ENCODE measurements around the gene PIGQ. TPM values are rescaled to one million over a fixed set of nuclear protein-coding genes. Genes with fewer than 3 reads are reported as not detected.

PIGQ gene
- total RNA-seq, 1 donor from 2014 or later: 52.6 TPM

DNA sequence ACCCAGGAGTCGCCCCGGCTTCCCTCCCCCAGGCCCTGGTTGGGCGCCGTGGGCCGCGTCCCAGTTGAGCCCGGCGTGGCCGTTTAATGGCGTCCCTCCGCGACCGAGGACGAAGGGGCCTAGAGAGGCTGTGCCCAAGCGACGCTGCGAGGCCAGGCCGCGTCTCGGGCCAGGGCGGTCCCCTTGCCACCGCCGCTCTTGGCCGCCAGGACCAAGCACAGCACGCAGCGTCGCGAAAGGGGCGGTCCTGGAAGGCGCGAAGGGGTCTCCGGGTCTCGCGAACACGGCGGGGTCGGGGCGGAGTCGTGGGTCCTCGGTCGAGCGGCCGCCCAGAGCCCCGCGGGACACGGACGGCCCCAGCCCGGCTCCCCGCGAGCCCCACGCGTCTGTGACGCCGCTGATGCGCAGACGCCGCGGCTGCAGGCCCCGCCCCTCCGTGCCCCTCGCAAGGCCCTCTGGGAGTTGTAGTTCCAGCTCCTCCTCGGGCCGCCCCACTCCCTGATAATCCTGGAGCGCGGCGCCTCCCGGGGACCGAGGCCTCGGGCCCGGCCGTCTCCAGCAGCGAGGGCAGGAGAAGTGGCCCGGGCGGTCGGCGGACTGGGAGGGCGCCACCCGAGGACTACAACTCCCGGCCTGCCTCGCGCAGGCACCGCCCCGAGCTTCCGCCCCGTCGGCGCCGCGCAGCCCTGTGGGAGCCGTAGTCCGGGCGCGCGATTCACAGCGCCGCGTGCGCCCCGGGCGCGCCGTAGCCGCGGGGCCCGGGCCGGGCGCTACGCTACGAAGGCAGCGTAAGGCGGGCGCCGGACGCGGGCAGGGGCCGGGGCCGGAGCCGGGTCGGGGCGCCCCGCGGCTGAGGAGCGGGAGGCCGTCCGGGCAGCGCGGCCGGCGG lies 42.5 kb upstream of the PIGQ start, which contains the start of gene CAPN15:
Gene CAPN15, plus strand, starts transcription at position 698 of the 889 bp plus-strand sequence. CDS start 19,127 bp downstream, outside the sequence.
- H3K27ac Mint-ChIP-seq: peak within 1 kb of the TSS; percentile 94
- DNase-seq (ENCODE audit: low spot score): peak; percentile 84
- no peaks in the 10 kb centered on the region for H3K27me3 Mint-ChIP-seq (ENCODE audit: insufficient read depth)
- peak within 1 kb of the TSS; percentile 95 for H3K4me3 Mint-ChIP-seq
- intact Hi-C loops (cut with micrococcal nuclease): loop anchor here (1.0 to 5.0 kb wide), 9 partner anchors 43 to 782 kb away; partner anchors contain the start of genes DECR2, FAM234A, METTL26 and PGAP6
- no peaks in the 10 kb centered on the region for H3K9me3 Mint-ChIP-seq
- peaks cover 10% of the 10 kb centered on the region for H3K36me3 Mint-ChIP-seq (ENCODE audit: low read depth)
- peaks cover 9% of the 10 kb centered on the region for H3K4me1 Mint-ChIP-seq (ENCODE audit: low read depth)

DNA sequence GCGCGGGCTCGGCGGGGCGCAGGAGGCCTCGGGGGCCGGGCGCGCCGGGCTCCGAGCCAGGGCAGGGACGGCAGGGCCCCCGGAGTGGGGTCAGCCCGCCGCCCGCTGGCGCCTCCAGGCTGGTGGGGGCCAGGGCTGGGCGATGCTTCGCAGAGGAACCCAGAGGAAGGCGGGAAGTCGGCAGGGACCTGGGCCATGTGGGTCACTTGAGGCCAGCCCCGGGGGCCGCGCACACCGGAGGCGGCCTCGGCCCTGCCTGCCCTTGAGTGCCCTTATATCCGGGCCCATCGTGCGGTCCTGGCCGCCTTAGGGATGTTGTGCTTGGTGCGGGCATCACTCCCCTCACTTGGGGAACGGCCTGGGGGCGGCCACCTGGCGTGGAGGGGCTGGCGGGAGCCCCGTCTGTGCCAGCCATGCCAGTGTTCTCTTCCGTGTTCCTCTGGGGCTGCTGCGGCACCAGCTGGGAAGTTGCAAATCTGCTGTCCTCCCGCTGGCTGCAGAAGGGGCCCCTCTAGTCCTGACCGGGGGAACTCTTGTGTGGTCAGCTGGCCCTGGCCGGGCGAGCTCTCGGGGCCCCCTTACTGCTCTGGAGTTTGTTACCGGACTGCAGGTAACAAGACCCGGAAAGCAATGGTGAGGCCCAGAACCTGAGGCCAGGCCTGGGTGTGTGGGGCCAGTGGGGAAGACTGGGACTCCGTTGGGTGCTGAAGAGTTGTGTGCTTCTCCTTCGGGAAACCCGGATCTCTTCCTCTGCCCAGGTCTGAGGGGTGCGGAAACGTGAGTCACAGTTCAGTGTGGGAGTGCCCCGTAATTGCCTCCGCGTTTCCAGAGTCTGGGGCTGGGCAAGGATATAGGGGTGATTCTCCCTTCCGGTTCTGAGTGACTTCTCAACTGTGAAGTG lies 41.4 kb upstream of the PIGQ start:
- Mint-ChIP-seq H3K27ac (peak overlapping the region; percentile 94), H3K9me3 (no peaks in the 10 kb centered on the region), H3K4me1 (ENCODE audit: low read depth) (peaks cover 9% of the 10 kb centered on the region), H3K36me3 (ENCODE audit: low read depth) (peaks cover 8% of the 10 kb centered on the region), H3K27me3 (ENCODE audit: insufficient read depth) (no peaks in the 10 kb centered on the region), H3K4me3 (peak overlapping the region; percentile 95)
- peak; percentile 22 for DNase-seq (ENCODE audit: low spot score)
- intact Hi-C loops (cut with micrococcal nuclease): loop anchor here (5.0 kb wide), 2 partner anchors 146 to 279 kb away; partner anchors contain the start of gene PGAP6

DNA sequence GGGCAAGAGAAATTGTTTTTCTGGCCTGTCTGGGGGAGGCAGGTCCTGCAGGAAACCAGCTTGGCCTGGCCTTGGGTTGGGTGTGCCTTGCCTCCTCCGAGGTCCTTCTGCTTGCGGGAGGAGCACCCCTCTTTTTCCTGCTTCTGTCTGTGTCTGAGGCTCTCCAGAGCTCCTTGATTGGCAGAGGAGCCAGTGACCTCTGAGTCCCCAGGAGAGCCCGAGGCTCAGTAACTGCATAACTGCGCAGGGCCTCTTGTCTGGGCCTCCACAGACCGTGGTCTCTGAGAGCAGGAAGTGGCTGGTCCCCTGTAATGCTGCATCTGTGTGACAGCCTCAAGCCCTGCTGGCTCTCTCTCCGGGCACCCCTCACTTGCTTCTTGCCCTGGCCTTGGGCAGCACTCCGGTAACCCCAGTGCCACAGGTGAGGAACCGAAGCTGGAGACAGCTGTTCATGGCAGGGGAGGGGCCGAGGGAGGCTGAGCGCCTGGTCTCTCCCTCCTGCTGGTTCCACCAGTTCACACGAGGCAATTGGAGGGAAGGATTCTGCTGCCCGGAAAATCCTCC lies 40.7 kb upstream of the PIGQ start:
- Mint-ChIP-seq H3K4me1 (ENCODE audit: low read depth) (peaks cover 9% of the 10 kb centered on the region), H3K9me3 (no peaks in the 10 kb centered on the region), H3K27ac (peak overlapping the region; percentile 94), H3K36me3 (ENCODE audit: low read depth) (peaks cover 8% of the 10 kb centered on the region), H3K4me3 (peak overlapping the region; percentile 95), H3K27me3 (ENCODE audit: insufficient read depth) (no peaks in the 10 kb centered on the region)
- intact Hi-C loops (cut with micrococcal nuclease): loop anchor here (5.0 kb wide), 2 partner anchors 147 to 278 kb away; partner anchors contain the start of gene PGAP6
- DNase-seq (ENCODE audit: low spot score): peak; percentile 12

DNA sequence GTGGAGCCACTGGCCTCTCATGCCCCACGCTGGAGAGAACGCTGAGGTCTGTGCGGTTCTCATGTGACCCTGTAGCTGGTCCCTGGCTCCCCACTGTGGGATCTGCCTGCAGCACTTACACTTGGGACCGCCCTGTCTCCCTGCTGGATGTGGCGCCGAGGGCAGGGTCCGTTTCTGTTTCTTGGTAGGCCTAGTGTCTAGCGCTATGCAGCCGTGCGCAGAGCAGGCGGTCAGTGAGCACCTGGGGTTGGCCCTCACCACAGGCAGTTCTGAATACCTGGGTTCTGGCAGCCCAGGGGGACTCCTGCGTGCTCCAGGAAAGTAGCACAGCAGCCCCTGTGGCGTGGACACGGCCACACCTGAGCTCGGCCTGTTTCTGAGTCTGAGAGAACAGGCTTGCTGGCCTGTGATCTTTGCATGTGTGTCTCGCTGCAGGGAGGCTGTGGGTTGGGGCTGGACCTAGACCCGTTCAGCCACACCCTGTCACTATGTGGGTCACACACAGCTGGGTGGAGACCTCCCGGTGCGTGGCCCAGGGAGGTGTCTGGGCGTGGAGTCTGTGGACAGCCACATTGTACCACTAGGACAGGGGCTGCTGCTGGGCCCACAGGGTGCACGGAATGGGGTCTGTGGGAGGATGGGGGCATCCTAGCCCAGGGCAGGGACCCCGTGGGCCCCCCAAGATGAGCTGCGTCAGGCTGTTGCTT lies 39.5 kb upstream of the PIGQ start:
- peaks cover 7% of the 10 kb centered on the region for H3K4me1 Mint-ChIP-seq (ENCODE audit: low read depth)
- DNase-seq (ENCODE audit: low spot score): no peak
- H3K27ac Mint-ChIP-seq: no peak overlapping the region
- H3K4me3 Mint-ChIP-seq: peak overlapping the region; percentile 95
- peaks cover 8% of the 10 kb centered on the region for H3K36me3 Mint-ChIP-seq (ENCODE audit: low read depth)
- intact Hi-C loops (cut with micrococcal nuclease): no loop called here
- no peaks in the 10 kb centered on the region for H3K27me3 Mint-ChIP-seq (ENCODE audit: insufficient read depth)
- no peaks in the 10 kb centered on the region for H3K9me3 Mint-ChIP-seq

DNA sequence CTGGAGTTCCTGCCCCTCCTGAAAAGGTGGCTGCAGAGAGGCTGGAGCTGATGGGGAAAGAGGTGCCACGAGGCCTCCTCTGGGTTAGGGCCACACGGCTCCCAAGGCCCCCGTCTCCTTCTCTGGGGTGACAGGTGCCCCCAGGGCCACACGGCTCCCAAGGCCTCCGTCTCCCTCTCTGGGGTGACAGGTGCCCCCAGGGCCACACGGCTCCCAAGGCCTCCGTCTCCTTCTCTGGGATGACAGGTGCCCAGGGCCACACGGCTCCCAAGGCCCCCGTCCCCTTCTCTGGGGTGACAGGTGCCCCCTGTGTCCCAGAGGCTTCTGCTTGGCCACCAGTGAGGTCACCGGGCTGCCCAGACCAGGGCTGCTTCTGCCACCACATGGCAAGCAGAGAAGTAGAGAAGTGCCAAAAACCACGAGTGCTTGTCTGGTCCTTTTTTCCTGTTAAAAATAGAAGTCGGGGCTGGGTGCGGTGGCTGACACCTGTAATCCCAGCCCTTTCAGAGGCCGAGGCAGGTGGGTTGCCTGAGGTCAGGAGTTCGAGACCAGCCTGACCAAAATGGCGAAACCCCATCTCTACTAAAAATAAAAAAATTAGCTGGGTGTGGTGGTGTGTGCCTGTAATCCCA lies 38.2 kb upstream of the PIGQ start:
- no peaks in the 10 kb centered on the region for H3K9me3 Mint-ChIP-seq
- H3K36me3 Mint-ChIP-seq (ENCODE audit: low read depth): peaks cover 2% of the 10 kb centered on the region
- DNase-seq (ENCODE audit: low spot score): no peak
- intact Hi-C loops (cut with micrococcal nuclease): no loop called here
- no peak overlapping the region for H3K4me3 Mint-ChIP-seq
- H3K27ac Mint-ChIP-seq: no peak overlapping the region
- H3K4me1 Mint-ChIP-seq (ENCODE audit: low read depth): no peaks in the 10 kb centered on the region
- H3K27me3 Mint-ChIP-seq (ENCODE audit: insufficient read depth): no peaks in the 10 kb centered on the region

DNA sequence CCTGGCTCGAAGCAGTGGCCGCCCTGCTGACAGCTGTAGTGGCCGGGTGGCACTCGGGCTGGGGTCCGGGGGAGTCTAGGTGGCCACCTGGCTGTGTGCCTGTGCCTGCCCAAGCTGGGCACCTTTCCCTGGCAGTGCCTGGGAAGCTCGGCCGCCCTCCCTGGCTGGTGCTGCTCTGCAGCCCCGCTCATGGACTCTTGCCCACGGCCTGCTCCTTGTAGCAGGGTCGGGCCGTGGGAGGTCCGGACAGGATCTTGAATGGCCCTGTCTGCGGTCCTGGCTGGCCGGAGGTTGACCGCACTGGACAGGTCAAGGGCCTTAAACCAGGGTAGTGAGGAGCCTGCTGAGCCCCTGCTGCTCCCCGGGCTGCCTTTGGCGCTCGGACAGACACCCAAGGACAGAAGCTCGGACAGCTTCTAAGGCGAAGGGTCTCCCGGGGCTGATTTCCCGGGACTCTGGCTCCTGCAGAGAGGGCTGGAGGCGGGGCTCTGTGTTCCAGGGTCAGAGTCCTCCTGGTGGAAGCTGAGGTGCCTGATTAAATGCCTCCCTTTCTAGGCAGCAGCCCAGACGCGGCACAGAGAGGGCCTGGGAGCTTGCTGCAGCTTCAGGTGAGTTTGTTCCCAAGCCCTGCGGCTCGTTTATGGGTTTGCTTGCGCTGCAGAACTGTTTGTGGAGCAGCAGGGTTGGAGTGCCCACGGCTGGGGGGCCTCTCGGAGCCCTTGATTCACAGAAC lies 36.2 kb upstream of the PIGQ start:
- peaks cover 2% of the 10 kb centered on the region for H3K36me3 Mint-ChIP-seq (ENCODE audit: low read depth)
- no peak for DNase-seq (ENCODE audit: low spot score)
- no peaks in the 10 kb centered on the region for H3K9me3 Mint-ChIP-seq
- no peak overlapping the region for H3K4me3 Mint-ChIP-seq
- H3K4me1 Mint-ChIP-seq (ENCODE audit: low read depth): no peaks in the 10 kb centered on the region
- no peaks in the 10 kb centered on the region for H3K27me3 Mint-ChIP-seq (ENCODE audit: insufficient read depth)
- no peak overlapping the region for H3K27ac Mint-ChIP-seq
- intact Hi-C loops (cut with micrococcal nuclease): no loop called here

DNA sequence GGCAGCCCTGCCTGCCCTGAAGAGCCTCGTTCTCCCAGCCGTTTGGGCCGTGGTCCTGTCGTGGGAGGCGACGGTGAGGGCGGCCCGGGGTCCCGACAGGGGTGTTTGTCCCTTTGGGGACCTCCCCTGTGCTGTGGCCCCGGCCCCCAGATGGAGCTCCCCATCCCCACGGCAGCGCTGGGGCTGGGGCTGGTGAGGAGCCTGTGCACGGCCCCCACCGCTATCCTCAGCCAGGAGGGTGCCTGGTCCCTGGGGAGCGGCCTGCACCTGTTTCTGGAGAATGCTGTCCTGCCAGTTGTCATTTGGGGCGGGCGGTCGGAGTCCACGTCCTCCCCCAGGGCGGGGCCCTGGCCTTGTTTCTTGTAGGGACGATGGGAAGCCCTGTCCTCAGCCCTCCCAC lies 35.6 kb upstream of the PIGQ start:
- no peak overlapping the region for H3K27ac Mint-ChIP-seq
- intact Hi-C loops (cut with micrococcal nuclease): no loop called here
- DNase-seq (ENCODE audit: low spot score): no peak
- H3K4me1 Mint-ChIP-seq (ENCODE audit: low read depth): no peaks in the 10 kb centered on the region
- H3K9me3 Mint-ChIP-seq: no peaks in the 10 kb centered on the region
- peaks cover 6% of the 10 kb centered on the region for H3K36me3 Mint-ChIP-seq (ENCODE audit: low read depth)
- no peaks in the 10 kb centered on the region for H3K27me3 Mint-ChIP-seq (ENCODE audit: insufficient read depth)
- no peak overlapping the region for H3K4me3 Mint-ChIP-seq

DNA sequence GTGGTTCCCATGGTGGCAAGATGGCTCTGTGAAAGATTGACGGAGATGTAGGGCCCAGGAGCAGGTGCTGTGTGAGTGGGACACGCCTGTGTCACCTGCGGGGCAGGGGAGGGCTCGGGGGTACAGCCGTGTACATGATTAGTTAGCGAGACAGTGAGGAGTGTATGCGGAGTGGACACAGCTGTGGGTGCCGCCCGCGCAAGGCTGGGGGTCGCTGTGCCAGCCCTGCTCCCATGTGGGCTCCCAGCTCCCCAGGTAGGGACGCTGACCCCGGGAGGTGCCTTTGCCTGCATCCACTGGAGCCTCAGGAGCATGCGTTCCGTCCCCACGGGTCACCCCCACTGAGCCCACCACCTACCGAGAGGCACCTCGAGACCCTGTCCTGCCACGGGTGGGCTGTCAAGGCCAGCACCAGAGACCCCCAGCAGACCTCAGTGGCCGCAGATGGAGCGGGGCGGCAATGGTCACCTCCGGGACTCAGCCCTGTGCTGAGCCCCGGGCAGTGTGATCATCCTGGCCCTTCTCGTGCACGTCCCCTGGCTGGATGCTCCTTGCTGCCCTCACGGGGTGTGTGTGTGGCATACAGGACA lies 34.8 kb upstream of the PIGQ start:
- H3K27me3 Mint-ChIP-seq (ENCODE audit: insufficient read depth): no peaks in the 10 kb centered on the region
- intact Hi-C loops (cut with micrococcal nuclease): no loop called here
- H3K27ac Mint-ChIP-seq: no peak overlapping the region
- H3K36me3 Mint-ChIP-seq (ENCODE audit: low read depth): peaks cover 6% of the 10 kb centered on the region
- H3K9me3 Mint-ChIP-seq: no peaks in the 10 kb centered on the region
- H3K4me1 Mint-ChIP-seq (ENCODE audit: low read depth): no peaks in the 10 kb centered on the region
- no peak for DNase-seq (ENCODE audit: low spot score)
- H3K4me3 Mint-ChIP-seq: no peak overlapping the region

DNA sequence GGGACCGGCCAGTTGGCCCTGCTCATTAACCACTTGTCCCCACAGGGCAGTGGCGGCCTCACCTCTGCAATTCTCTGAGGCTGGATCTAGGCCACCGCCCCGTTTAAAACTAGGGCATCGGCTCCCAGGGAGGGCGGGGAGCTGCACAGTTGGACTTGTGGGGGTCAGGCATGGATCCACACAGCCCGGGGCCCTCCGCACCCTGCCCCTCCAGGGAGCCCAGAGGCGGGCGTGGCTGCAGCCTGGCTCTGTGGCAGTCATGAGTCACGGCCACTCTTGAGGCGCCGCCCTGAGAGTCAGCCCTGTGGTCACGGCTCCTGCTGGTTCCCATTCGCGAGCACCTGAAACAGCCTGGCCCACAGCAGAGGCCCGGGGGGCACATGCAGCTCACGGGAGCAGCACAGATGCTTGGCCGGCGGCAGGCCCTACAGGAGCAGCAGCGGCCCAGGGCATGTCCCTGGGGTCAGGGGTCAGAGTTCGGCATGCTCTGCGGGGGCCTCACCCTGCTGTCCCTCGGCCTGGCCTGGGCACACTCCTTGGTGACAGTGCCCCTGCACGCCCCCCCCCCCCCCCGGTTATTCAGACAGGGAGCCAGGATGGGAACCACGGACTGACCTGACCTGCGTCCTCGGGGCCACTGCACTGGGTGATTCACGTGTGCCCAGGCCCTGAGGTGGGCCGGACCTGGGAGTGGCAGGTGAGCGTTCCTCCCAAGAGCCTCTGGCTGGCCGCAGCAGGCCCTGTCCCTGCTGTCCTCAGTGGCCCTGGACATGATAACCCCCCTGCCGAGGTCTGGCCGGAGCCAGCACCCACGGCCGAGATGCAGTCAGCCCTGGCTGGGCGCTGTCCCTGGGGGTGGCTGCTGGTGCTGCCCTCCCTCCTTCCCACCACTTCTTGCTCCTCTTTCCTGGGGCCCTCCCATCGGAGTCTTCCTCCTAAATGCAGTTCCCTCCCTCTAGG lies 34.0 kb upstream of the PIGQ start:
- Mint-ChIP-seq H3K27me3 (ENCODE audit: insufficient read depth) (no peaks in the 10 kb centered on the region), H3K4me3 (no peak overlapping the region), H3K4me1 (ENCODE audit: low read depth) (no peaks in the 10 kb centered on the region), H3K36me3 (ENCODE audit: low read depth) (peaks cover 4% of the 10 kb centered on the region), H3K9me3 (no peaks in the 10 kb centered on the region), H3K27ac (no peak overlapping the region)
- intact Hi-C loops (cut with micrococcal nuclease): no loop called here
- DNase-seq (ENCODE audit: low spot score): no peak

DNA sequence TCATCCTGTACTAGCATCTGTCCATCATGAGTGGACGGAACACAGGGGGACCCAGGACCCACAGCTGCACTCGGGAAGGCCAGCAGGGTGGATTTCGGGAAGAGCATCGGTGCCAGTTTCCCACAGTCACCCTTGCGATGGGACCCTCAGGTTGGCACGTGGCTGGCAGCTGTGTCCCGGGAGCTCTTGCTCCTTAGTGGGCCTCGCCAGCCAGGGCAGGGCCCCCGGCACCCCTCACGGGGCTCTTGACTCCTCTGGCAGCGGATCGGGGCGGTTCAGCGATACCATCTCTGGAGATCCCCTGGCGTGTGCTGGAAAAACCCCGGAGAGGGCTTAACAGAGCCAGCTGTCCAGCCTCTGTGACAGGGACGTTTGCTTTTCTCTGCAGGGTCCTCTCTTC lies 33.0 kb upstream of the PIGQ start:
- Mint-ChIP-seq H3K4me3 (no peak overlapping the region), H3K36me3 (ENCODE audit: low read depth) (peaks cover 4% of the 10 kb centered on the region), H3K4me1 (ENCODE audit: low read depth) (no peaks in the 10 kb centered on the region), H3K9me3 (no peaks in the 10 kb centered on the region), H3K27me3 (ENCODE audit: insufficient read depth) (no peaks in the 10 kb centered on the region), H3K27ac (no peak overlapping the region)
- intact Hi-C loops (cut with micrococcal nuclease): no loop called here
- DNase-seq (ENCODE audit: low spot score): no peak
